Omental fat pad (tissue), 4 donors: ENCODE data around the gene ZC3H10. TPM values are rescaled to one million over a fixed set of nuclear protein-coding genes. Genes with fewer than 3 reads are reported as not detected.

Source experiments
- ATAC-seq: fragments of 150-250 bp; one replicate; pipeline ENCODE4 v1.9.1; 2016; ENCODE audit warnings: mild to moderate bottlenecking, moderate library complexity; ENCODE audit not compliant: low FRiP score
- DNase-seq: peaks from one replicate; pipeline ENCODE4 v3.0.0-alpha.2; 2019; ENCODE audit warnings: low spot score
- total RNA-seq, 4 donors: library from RNA; depleted of rRNA; stranded (reverse); fragments of >200 nt; gene quantifications; one replicate each; pipeline ENCODE4 v1.1.0, GENCODE V29; 2016
- TF ChIP-seq, protein P1 (sequence below), 3 donors: fragments of 450-650 bp; IDR thresholded peaks; one replicate each; pipeline ENCODE4 v1.5.1; 2016 to 2017; ENCODE audit warnings: antibody characterized with exemption in 3 of 3, mild to moderate bottlenecking in 3 of 3, moderate library complexity in 2 of 3

ZC3H10 gene
- total RNA-seq, 4 donors from 2014 or later, result 3.5 to 5.5 (median 4.9) TPM

DNA sequence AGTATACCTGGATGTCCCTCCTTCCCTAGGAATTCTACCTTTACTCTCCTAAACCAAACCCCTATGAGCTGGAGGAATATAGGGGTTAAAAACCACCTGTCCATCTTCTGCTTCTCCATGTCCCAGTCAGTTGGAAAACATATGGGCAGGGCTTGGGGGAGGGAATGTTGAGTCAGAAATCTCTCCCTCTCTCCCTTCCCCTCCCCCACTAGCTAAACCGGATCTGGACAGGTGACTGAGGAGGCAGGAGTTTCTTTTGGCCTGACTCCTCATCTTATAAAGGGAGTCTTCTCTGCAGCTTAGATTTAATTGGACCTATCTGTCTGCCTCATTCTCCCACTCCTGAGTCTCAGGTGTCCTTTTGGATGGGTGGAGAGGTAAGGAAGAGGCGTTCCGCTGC is 32.0 kb upstream of the ZC3H10 start:
- no peak for ATAC-seq
- DNase-seq, result no peak
- TF ChIP-seq, protein P1, sequence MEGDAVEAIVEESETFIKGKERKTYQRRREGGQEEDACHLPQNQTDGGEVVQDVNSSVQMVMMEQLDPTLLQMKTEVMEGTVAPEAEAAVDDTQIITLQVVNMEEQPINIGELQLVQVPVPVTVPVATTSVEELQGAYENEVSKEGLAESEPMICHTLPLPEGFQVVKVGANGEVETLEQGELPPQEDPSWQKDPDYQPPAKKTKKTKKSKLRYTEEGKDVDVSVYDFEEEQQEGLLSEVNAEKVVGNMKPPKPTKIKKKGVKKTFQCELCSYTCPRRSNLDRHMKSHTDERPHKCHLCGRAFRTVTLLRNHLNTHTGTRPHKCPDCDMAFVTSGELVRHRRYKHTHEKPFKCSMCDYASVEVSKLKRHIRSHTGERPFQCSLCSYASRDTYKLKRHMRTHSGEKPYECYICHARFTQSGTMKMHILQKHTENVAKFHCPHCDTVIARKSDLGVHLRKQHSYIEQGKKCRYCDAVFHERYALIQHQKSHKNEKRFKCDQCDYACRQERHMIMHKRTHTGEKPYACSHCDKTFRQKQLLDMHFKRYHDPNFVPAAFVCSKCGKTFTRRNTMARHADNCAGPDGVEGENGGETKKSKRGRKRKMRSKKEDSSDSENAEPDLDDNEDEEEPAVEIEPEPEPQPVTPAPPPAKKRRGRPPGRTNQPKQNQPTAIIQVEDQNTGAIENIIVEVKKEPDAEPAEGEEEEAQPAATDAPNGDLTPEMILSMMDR (IDR thresholded peaks at IDR 0.05), result no peak

DNA sequence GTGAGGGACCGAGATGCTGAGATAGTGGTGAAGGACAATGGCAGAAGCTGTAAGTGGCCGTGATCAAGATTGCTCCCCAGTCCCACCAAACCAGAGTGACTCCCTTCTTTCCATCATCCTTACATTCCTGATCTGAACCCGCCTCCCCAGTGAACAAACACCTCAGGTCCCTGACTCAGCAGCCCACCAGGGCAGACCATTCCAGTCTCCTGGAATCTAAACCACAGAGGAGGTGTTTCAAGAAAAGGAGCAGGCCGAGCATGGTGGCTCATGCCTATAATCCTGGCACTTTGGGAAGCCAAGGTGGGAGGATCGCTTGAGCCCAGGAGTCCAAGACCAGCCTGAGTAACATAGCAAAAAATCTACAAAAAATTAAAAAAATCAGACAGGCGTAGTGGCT is 31.5 kb upstream of the ZC3H10 start:
- ATAC-seq (no peak), DNase-seq (no peak)
- TF ChIP-seq, protein P1 (IDR thresholded peaks at IDR 0.05), result no peak

DNA sequence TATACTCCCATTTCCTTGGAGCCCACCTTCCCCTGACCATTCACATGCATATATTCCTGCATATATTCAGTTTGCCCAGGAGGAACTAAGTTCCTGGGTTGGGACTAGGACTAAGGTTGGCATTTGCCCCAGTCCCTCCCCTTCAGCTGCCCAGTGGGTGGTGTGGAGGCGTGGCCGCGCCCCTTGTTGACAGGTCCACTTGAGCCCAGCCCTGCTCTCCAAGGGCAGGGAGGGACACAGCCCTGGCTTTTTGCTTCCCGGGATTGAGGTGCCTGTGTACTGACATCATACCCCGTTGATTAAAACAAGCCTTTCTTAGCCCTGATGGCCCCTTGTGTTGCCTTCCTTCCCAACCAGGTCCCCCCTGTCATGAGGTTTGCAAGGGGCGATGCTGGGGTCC is 30.8 kb upstream of the ZC3H10 start:
- no peak for ATAC-seq
- no peak for DNase-seq

DNA sequence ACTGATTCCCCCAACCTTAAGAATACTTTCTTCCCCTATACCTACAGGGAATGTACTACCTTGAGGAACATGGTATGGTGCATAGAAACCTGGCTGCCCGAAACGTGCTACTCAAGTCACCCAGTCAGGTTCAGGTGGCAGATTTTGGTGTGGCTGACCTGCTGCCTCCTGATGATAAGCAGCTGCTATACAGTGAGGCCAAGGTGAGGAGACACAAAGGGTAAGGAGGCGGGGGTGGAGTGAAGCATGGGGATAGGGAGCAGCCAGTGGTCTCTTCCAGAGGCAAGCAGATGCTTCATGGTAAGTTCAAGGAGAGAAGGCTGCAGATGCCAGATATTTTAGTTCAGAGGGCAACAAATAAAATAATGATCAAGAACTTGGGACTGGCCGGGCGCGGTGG is 20.3 kb upstream of the ZC3H10 start:
- DNase-seq, result no peak
- no peak for ATAC-seq
- TF ChIP-seq, protein P1 (IDR thresholded peaks at IDR 0.05), result no peak

More for the DNA sequence above, 30.8 kb upstream of the ZC3H10 start:
- TF ChIP-seq, protein P1 (IDR thresholded peaks at IDR 0.05), result no peak

DNA sequence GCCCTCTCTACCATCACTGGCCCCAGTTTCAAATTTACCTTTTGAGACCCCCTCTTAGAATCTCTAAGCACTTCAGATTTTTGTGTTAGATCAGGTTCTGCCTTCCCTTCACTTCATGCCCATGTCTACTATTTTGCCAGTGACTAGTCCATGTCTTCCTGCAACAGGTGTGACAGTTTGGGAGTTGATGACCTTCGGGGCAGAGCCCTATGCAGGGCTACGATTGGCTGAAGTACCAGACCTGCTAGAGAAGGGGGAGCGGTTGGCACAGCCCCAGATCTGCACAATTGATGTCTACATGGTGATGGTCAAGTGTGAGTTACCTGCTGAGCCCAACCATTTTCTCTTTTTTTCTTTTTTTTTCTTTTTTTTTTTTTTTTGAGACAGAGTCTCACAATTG is 19.5 kb upstream of the ZC3H10 start:
- ATAC-seq (no peak), DNase-seq (no peak)
- TF ChIP-seq, protein P1 (IDR thresholded peaks at IDR 0.05), result no peak

DNA sequence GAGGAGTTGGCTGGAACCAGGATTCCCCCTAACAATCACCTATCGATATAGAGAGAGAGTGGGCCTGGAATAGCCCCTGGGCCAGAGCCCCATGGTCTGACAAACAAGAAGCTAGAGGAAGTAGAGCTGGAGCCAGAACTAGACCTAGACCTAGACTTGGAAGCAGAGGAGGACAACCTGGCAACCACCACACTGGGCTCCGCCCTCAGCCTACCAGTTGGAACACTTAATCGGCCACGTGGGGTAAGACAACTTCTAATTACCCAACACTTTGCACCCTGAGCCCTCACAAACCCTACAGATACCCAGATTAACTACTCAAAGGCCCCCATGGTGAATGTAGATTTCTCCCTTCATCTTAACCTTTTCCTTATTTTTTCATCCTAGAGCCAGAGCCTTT is 18.3 kb upstream of the ZC3H10 start:
- no peak for DNase-seq
- no peak for ATAC-seq
- TF ChIP-seq, protein P1 (IDR thresholded peaks at IDR 0.05), result no peak

DNA sequence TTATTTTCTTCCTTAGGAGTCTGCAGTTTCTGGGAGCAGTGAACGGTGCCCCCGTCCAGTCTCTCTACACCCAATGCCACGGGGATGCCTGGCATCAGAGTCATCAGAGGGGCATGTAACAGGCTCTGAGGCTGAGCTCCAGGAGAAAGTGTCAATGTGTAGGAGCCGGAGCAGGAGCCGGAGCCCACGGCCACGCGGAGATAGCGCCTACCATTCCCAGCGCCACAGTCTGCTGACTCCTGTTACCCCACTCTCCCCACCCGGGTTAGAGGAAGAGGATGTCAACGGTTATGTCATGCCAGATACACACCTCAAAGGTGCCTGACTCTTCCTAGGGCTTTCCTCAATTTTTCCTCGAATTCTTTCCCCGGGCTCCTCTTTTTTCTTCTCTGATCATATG is 17.0 kb upstream of the ZC3H10 start:
- DNase-seq (no peak), ATAC-seq (no peak)
- TF ChIP-seq, protein P1 (IDR thresholded peaks at IDR 0.05), result no peak
